Sigmoid colon (tissue), 7 donors: ENCODE results near the gene LYPD4. TPM values are rescaled to one million over a fixed set of nuclear protein-coding genes. Genes with fewer than 3 reads are reported as not detected.

Source experiments
- DNase-seq: peaks from one replicate; pipeline ENCODE4 v3.0.0-alpha.2; 2019
- H3K27ac ChIP-seq, 4 donors: fragments of 200-600 bp; sonication (generic); one replicate each; pipeline ENCODE4 v1.5.1; 2016 to 2019; ENCODE audit warnings: mild to moderate bottlenecking in 1 of 4
- H3K27me3 ChIP-seq, 3 donors: fragments of 200-600 bp; sonication (generic); one replicate each; pipeline ENCODE4 v1.5.1; 2019; ENCODE audit warnings: mild to moderate bottlenecking in 1 of 3
- H3K36me3 ChIP-seq, 4 donors: fragments of 200-600 bp; sonication (generic); one replicate each; pipeline ENCODE4 v1.5.1; 2016 to 2019
- H3K4me1 ChIP-seq, 4 donors: fragments of 200-600 bp; sonication (generic); one replicate each; pipeline ENCODE4 v1.5.1; 2017 to 2019
- H3K4me3 ChIP-seq, 4 donors: fragments of 200-600 bp; sonication (generic); one replicate each; pipeline ENCODE4 v1.5.1; 2017 to 2019; ENCODE audit warnings: mild to moderate bottlenecking in 2 of 4, moderate library complexity in 1 of 4
- H3K9me3 ChIP-seq, 4 donors: fragments of 200-600 bp in 3 of 4; sonication (generic) in 3 of 4; one replicate each; pipeline versions ENCODE4 v1.5.1 to v1.6.1; 2013 to 2019
- CTCF ChIP-seq, 4 experiments: fragments of 450-650 bp in 3 of 4; fragments of 200-600 bp in 1 of 4; IDR thresholded peaks; one replicate each; pipeline ENCODE4 v1.5.1; 2016 to 2019; ENCODE audit warnings: antibody characterized with exemption in 4 of 4, mild to moderate bottlenecking in 3 of 4, moderate library complexity in 2 of 4
- EP300 ChIP-seq, 4 donors: sonication (generic); formaldehyde crosslinking; IDR thresholded peaks; one replicate each; pipeline ENCODE4 v1.6.1; 2017; ENCODE audit warnings: antibody characterized with exemption in 4 of 4
- POLR2A ChIP-seq, 2 donors: fragments of 450-650 bp; IDR thresholded peaks; one replicate each; pipeline ENCODE4 v1.6.1; 2016; ENCODE audit warnings: antibody characterized with exemption in 2 of 2, mild to moderate bottlenecking in 2 of 2, moderate library complexity in 2 of 2
- POLR2AphosphoS5 ChIP-seq, 4 donors: sonication (generic); formaldehyde crosslinking; IDR thresholded peaks; one replicate each; pipeline ENCODE4 v1.6.1; 2017; ENCODE audit warnings: antibody characterized with exemption in 4 of 4
- WGBS, 2 donors: extraction: QIAGEN DNeasy Blood & Tissue Kit; methylation state at CpG; one replicate each; pipeline ENCODE4 v1.1.7; 2013; 5-methylcytosine and 5-hydroxymethylcytosine counted together
- intact Hi-C: fragments of 100-400 bp; cut with DNase I; formaldehyde crosslinking; loops from one replicate; pipeline ENCODE4 v1.15.1; 2023
- polyA plus RNA-seq, 3 donors: library from polyadenylated mRNA; stranded (reverse); fragments of 200-250 nt; gene quantifications; one replicate each; pipeline ENCODE4 v1.2.3, GENCODE V29; 2013
- total RNA-seq, 4 donors: library from RNA; depleted of rRNA; stranded (reverse); fragments of >200 nt; gene quantifications; one replicate each; pipeline ENCODE4 v1.1.0, GENCODE V29; 2016
- donor health status: healthy with polysubstance abuse.
- donor health status: Bipolar disorder and iron deficiency.
- donor health status: healthy.

LYPD4 gene
- total and polyA plus RNA-seq, 7 donors, result 0.60 TPM; not detected in 6

- no peaks in the 10 kb centered on the region for H3K4me1 ChIP-seq
- no peak overlapping the region for H3K4me3 ChIP-seq
- peaks cover 11 to 42% (median 27%) of the 10 kb centered on the region in 4 donors for H3K36me3 ChIP-seq
- H3K27ac ChIP-seq, result no peak overlapping the region
- no peaks in the 10 kb centered on the region for H3K27me3 ChIP-seq
- no peaks in the 10 kb centered on the region for H3K9me3 ChIP-seq
- intact Hi-C loops, result no loop called here
- peak; percentile 65 for DNase-seq
- 37 to 47% methylated on average over 18 of the region's 18 CpGs for WGBS, 2 donors
- TF ChIP-seq CTCF (IDR thresholded peaks at IDR 0.05) (peak in 2 of 4 experiments; percentile 32 to 42), POLR2AphosphoS5 (IDR thresholded peaks at IDR 0.05) (peak in 2 of 4 donors; percentile 38), POLR2A (IDR thresholded peaks at IDR 0.05) (no peak)
Measured at GRCh38 chr19:41872775-41873647, 28.5 kb upstream of the LYPD4 start.

- H3K27ac ChIP-seq, result no peak overlapping the region
- H3K27me3 ChIP-seq, result no peaks in the 10 kb centered on the region
- no peaks in the 10 kb centered on the region for H3K9me3 ChIP-seq
- no peak for DNase-seq
- no peaks in the 10 kb centered on the region for H3K4me1 ChIP-seq
- 87% methylated on average over 12 of the region's 12 CpGs for WGBS, 2 donors
- TF ChIP-seq CTCF (IDR thresholded peaks at IDR 0.05) (no peak), POLR2AphosphoS5 (IDR thresholded peaks at IDR 0.05) (no peak), POLR2A (IDR thresholded peaks at IDR 0.05) (no peak), EP300 (IDR thresholded peaks at IDR 0.05) (no peak)
- no peak overlapping the region for H3K4me3 ChIP-seq
- intact Hi-C loops, result no loop called here
- H3K36me3 ChIP-seq, result peaks cover 11 to 47% (median 27%) of the 10 kb centered on the region in 4 donors
Measured at GRCh38 chr19:41872384-41872774, 27.9 kb upstream of the LYPD4 start.

GRCh38 chr19:41871573-41872383, 27.3 kb upstream of the LYPD4 start:
- Histone ChIP-seq H3K27me3 (no peaks in the 10 kb centered on the region), H3K4me3 (no peak overlapping the region), H3K4me1 (peaks cover 0 to under 1% (median 0%) of the 10 kb centered on the region in 4 donors), H3K27ac (peak overlapping the region in 1 of 4 donors; percentile 12), H3K9me3 (no peaks in the 10 kb centered on the region), H3K36me3 (peaks cover 14 to 53% (median 30%) of the 10 kb centered on the region in 4 donors)
- intact Hi-C loops, result no loop called here
- DNase-seq, result peak; percentile 61
- 40 to 68% methylated on average over 16 of the region's 16 CpGs for WGBS, 2 donors
- TF ChIP-seq EP300 (IDR thresholded peaks at IDR 0.05) (no peak), POLR2AphosphoS5 (IDR thresholded peaks at IDR 0.05) (no peak), POLR2A (IDR thresholded peaks at IDR 0.05) (no peak), CTCF (IDR thresholded peaks at IDR 0.05) (no peak)

- Histone ChIP-seq H3K27me3 (no peaks in the 10 kb centered on the region), H3K27ac (no peak overlapping the region), H3K36me3 (peaks cover 19 to 62% (median 34%) of the 10 kb centered on the region in 4 donors), H3K4me1 (peaks cover 0 to 8% (median 0%) of the 10 kb centered on the region in 4 donors), H3K9me3 (no peaks in the 10 kb centered on the region), H3K4me3 (no peak overlapping the region)
- no peak for DNase-seq
- TF ChIP-seq CTCF (IDR thresholded peaks at IDR 0.05) (no peak), POLR2AphosphoS5 (IDR thresholded peaks at IDR 0.05) (no peak), EP300 (IDR thresholded peaks at IDR 0.05) (no peak), POLR2A (IDR thresholded peaks at IDR 0.05) (no peak)
- 15 to 71% methylated on average over 3 of the region's 3 CpGs for WGBS, 2 donors
- intact Hi-C loops, result no loop called here
Measured at GRCh38 chr19:41870401-41870873, 26.0 kb upstream of the LYPD4 start.
